Bronchial epithelial cell (primary cell): Measurements from ENCODE around the gene CNPY1. TPM values are rescaled to one million over a fixed set of nuclear protein-coding genes. Genes with fewer than 3 reads are reported as not detected.

Experiments
- DNase-seq: peaks from one replicate; pipeline ENCODE4 v3.0.0-alpha.2; 2010; ENCODE audit warnings: low read depth
- FAIRE-seq: peaks from 2 replicates; lab custom pipeline; 2011; peaks lifted over from hg19 to GRCh38; lab: Jason Lieb, UNC
- H3K27me3 ChIP-seq: 2 replicates; pipeline ENCODE4 v1.5.1; 2011; ENCODE audit warnings: low read length; ENCODE audit not compliant: control insufficient read depth, insufficient read depth
- H3K36me3 ChIP-seq: 2 replicates; pipeline ENCODE4 v1.5.1; 2011; ENCODE audit warnings: low read length; ENCODE audit not compliant: control insufficient read depth, insufficient read depth
- H3K4me3 ChIP-seq: 2 replicates; pipeline ENCODE4 v1.5.1; 2011; ENCODE audit warnings: mild to moderate bottlenecking, low read depth, low read length, control low read depth
- CTCF ChIP-seq: IDR thresholded peaks from 2 replicates; pipeline ENCODE4 v1.5.1; 2011; ENCODE audit warnings: mild to moderate bottlenecking, moderate library complexity, low read length, control low read depth, inconsistent platforms; ENCODE audit not compliant: insufficient read depth, severe bottlenecking
- total RNA-seq: library from RNA; depleted of rRNA; stranded (reverse); fragments of >200 nt; gene quantifications from 2 replicates; pipeline ENCODE4 v1.2.1, GENCODE V29; 2014

CNPY1 gene
- total RNA-seq, 1 donor from 2014 or later: not detected

GRCh38 chr7:155456738-155457543 lies 89.4 kb downstream of the CNPY1 start:
- H3K27me3 ChIP-seq: peaks cover 77% of the 10 kb centered on the region
- no peak for TF ChIP-seq CTCF
- H3K36me3 ChIP-seq: no peaks in the 10 kb centered on the region
- DNase-seq: peak; percentile 3
- FAIRE-seq: no peak
- H3K4me3 ChIP-seq: peak overlapping the region; percentile 32

- no peak for TF ChIP-seq CTCF
- H3K27me3 ChIP-seq: peaks cover 77% of the 10 kb centered on the region
- no peak for FAIRE-seq
- DNase-seq: no peak
- H3K4me3 ChIP-seq: no peak overlapping the region
- no peaks in the 10 kb centered on the region for H3K36me3 ChIP-seq
These were observed 90.3 kb downstream of the CNPY1 start for GRCh38 chr7:155455776-155456737.

DNA sequence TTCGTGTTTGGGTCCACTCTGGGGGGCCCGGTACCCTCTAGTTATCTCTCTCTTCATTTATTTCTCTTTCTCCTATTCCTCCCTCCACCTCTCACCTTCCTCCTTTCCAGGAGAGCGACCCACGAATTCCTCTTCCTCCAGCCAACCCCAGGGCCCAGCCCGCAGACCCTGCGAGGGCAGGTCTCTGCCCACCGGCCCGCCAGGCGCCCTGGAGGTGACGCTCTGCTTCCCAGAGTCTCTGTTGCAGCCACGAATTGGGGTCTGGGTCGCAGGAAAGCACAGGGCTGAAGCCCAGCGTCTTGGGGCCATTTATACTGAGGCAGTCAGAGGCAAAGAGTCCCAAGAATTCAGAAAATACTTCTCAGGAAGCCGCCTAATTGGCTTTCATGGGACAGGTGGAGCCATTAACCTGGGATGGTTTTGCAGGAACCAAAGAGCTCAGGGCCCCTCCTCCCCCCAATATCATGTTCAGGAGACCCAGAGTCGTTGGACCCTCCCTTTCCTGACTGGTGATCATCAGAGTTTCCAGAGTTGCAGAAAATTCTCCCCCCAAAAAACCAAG lies 91.1 kb downstream of the CNPY1 start:
- no peak for TF ChIP-seq CTCF
- peaks cover 76% of the 10 kb centered on the region for H3K27me3 ChIP-seq
- no peak for FAIRE-seq
- no peak for DNase-seq
- no peak overlapping the region for H3K4me3 ChIP-seq
- no peaks in the 10 kb centered on the region for H3K36me3 ChIP-seq

DNA sequence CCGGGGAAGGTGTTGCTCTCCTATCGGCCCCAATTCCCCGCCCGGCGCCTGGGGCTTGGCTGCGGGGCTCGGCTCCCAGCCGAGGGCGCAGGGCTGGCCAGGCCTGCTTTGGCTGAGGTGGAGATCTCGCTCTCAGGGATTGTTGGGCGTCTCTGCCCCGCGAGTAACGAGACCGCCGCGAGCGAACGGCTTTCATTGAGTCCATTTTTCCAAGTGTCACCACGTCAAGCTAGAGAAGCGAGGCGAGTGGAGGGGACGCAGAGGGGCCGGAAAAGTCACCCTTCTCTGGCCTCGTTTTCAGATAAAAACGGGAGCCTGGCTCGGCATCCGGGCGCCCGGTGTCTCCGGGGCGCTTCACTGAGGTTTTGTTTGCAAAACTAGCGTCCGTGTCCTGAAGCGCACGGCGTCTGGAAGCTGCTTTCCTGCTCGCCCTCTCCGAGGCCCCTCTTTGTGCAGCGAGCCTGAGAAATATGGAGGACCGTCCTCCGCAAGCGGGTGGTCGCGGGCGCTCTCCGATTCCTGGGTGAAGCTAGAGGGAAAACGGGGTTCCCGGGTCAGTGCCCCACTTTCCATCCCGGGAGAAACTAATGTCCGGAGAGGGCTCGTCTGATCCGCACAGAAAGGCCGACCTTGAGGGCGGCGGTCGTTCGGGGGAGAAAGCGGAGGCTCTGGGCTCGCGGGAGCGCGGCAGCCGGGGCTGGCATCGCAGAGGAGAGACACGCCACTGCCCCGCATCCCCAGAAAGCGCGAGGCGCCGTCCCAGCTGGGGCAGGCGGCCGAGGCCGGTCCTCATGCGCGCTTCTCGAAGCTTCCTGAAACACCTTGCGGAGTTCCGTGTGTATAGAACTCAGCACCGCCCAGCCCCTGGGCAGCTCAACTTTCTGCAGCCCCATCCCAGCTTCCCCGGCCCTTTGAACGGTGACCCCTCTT lies 91.9 kb downstream of the CNPY1 start:
- no peaks in the 10 kb centered on the region for H3K36me3 ChIP-seq
- H3K4me3 ChIP-seq: no peak overlapping the region
- peaks cover 76% of the 10 kb centered on the region for H3K27me3 ChIP-seq
- TF ChIP-seq CTCF: no peak
- FAIRE-seq: no peak
- no peak for DNase-seq
